ENCODE results near the gene RUNX2.

RUNX2 gene

DNA sequence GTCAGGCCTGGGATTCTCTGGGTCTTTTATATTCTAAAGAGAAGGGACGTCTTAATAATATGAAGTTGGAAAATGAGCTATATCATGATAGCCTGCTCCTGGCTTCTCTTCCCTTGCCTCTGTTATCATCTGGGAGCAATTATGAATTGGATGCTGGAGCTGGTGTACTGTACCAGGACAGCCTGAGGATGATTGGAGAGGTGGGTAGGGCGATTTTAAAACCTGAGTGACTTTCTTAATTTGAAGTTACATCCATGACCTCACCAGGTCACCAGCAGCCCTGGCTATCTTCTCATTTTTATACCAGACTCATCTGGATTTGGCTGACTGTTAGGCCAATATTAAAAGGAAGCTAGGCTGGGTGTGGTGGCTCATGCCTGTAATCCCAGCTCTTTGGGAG, 369.9 kb downstream of the RUNX2 start:
- no peak overlapping the region for H3K4me3 ChIP-seq (IDR thresholded peaks at IDR 0.05; ENCODE audit: insufficient read depth, low read depth, low read length)
- H3K79me2 ChIP-seq (ENCODE audit: insufficient read depth, low read depth), result no peaks in the 10 kb centered on the region
- TF ChIP-seq, protein P1, sequence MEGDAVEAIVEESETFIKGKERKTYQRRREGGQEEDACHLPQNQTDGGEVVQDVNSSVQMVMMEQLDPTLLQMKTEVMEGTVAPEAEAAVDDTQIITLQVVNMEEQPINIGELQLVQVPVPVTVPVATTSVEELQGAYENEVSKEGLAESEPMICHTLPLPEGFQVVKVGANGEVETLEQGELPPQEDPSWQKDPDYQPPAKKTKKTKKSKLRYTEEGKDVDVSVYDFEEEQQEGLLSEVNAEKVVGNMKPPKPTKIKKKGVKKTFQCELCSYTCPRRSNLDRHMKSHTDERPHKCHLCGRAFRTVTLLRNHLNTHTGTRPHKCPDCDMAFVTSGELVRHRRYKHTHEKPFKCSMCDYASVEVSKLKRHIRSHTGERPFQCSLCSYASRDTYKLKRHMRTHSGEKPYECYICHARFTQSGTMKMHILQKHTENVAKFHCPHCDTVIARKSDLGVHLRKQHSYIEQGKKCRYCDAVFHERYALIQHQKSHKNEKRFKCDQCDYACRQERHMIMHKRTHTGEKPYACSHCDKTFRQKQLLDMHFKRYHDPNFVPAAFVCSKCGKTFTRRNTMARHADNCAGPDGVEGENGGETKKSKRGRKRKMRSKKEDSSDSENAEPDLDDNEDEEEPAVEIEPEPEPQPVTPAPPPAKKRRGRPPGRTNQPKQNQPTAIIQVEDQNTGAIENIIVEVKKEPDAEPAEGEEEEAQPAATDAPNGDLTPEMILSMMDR (conservative IDR thresholded peaks at IDR 0.05; ENCODE audit: low read depth, low read length), result no peak
- no peak overlapping the region for H3K27ac ChIP-seq
- no peak overlapping the region for H3K9ac ChIP-seq
- H3K4me1 ChIP-seq (ENCODE audit: low read depth, poor library complexity, severe bottlenecking), result peaks cover 15% of the 10 kb centered on the region
- H2AFZ ChIP-seq (ENCODE audit: low read depth), result no peak overlapping the region
- H3K36me3 ChIP-seq (ENCODE audit: insufficient read depth), result no peaks in the 10 kb centered on the region
- no peak overlapping the region for H3K4me2 ChIP-seq
- no peaks in the 10 kb centered on the region for H3K27me3 ChIP-seq (ENCODE audit: insufficient read depth, low read depth)
- H4K20me1 ChIP-seq (ENCODE audit: insufficient read depth), result no peaks in the 10 kb centered on the region

DNA sequence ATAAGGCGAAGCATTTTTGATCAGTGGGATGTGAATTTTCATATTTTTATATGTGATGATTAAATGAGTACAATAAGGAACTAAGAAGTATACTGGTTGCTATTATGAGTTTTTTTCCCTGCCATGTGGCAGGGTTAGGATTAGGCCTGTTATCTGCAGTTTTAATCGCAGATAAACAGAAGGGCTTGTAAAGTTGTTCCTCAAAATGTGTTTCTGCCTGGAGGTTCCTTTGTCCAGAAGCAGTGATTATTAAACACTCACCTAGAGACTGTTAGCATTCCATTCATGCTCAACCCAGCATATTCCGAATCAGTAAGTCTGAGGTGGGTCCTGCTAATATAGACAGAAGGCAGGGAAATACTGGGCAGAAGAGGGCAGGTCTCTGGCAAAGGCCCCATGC, 371.5 kb downstream of the RUNX2 start:
- Histone ChIP-seq H3K4me3 (IDR thresholded peaks at IDR 0.05; ENCODE audit: insufficient read depth, low read depth, low read length) (no peak overlapping the region), H2AFZ (ENCODE audit: low read depth) (no peak overlapping the region), H3K4me1 (ENCODE audit: low read depth, poor library complexity, severe bottlenecking) (peaks cover 31% of the 10 kb centered on the region), H3K4me2 (no peak overlapping the region), H3K9ac (no peak overlapping the region), H3K27ac (no peak overlapping the region), H4K20me1 (ENCODE audit: insufficient read depth) (no peaks in the 10 kb centered on the region), H3K36me3 (ENCODE audit: insufficient read depth) (no peaks in the 10 kb centered on the region), H3K79me2 (ENCODE audit: insufficient read depth, low read depth) (no peaks in the 10 kb centered on the region), H3K27me3 (ENCODE audit: insufficient read depth, low read depth) (no peaks in the 10 kb centered on the region)
- TF ChIP-seq, protein P1 (conservative IDR thresholded peaks at IDR 0.05; ENCODE audit: low read depth, low read length), result no peak

DNA sequence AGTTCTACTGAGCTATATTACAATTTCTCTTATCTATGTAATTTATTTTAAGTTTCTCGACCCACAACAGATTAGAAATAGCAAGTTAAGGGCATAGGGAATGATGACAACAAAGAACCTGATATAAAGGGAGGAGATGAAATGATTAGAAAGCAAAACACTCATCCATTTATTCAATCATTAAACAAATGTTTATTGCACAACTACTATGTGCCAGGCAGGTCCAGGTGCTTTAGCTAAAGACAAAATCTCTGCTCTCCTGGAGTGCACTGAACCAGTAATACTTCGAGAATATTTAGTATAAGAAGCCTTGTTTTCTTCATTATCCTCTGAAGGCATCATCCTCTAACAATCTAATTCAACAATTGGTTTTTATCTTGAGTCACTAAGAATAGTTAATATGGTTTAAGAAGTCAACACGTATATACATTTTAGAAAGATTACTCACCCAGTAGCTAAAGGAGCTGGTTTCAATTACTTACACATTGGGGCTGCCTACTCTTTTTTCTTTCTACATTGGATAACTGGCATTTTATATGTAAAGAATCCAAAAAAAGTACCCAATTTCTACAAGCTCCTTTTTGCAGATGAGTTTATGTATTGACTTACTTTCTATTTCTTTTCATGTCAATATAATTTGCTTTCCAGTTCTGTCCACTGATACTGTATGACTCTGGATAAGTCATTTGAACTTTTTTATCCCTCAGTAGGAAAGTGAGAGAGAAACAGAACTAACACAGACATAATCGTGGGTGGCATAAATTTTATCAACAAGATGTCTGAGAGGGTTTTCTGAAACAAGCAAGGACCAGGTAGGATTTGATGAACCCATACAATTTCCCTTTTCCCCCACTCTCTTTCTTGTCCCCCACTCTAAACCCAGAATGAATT, 375.0 kb downstream of the RUNX2 start:
- Histone ChIP-seq H3K4me1 (ENCODE audit: low read depth, poor library complexity, severe bottlenecking) (peaks cover 54% of the 10 kb centered on the region), H2AFZ (ENCODE audit: low read depth) (no peak overlapping the region), H3K4me3 (IDR thresholded peaks at IDR 0.05; ENCODE audit: insufficient read depth, low read depth, low read length) (no peak overlapping the region), H3K36me3 (ENCODE audit: insufficient read depth) (no peaks in the 10 kb centered on the region), H3K27me3 (ENCODE audit: insufficient read depth, low read depth) (no peaks in the 10 kb centered on the region), H4K20me1 (ENCODE audit: insufficient read depth) (no peaks in the 10 kb centered on the region), H3K9ac (no peak overlapping the region), H3K27ac (no peak overlapping the region), H3K4me2 (no peak overlapping the region), H3K79me2 (ENCODE audit: insufficient read depth, low read depth) (no peaks in the 10 kb centered on the region)
- TF ChIP-seq, protein P1 (conservative IDR thresholded peaks at IDR 0.05; ENCODE audit: low read depth, low read length), result no peak

DNA sequence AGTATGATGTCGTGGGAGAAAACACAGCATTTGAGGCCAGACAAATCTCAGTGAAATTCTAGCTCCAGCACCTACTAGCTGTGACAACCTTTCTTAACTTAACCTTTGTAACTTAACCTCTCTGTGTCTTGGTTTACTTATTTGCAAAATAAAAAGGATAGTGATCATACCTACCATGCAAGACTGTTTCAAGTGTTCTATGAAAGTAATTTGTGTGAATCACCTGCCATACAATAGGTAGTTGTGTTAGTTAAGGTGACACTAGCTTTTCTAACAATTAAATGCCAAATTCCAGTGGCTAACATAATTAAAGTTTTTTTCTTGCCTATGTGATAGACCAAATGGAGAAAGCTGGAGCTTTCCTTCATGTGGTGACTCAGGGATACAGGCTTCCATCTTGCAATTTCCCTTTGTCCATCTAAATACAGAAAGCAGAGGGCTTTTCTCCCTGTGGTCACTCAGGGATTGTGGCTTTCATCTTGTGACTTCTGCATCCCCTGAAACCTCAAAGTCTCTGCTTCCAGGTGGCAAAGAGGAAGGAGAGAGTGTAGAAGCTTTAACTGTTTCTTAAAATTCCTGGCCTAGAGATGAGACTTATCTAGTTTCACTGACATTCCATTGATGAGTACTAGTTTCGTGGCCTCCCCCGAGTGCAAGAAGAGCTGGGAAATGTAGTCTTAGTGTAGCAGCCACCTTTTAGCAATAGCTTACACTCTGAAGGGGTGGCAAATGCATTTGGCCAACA, 376.1 kb downstream of the RUNX2 start:
- no peak overlapping the region for H3K9ac ChIP-seq
- H3K36me3 ChIP-seq (ENCODE audit: insufficient read depth), result no peaks in the 10 kb centered on the region
- H3K27me3 ChIP-seq (ENCODE audit: insufficient read depth, low read depth), result no peaks in the 10 kb centered on the region
- H3K4me2 ChIP-seq, result peak overlapping the region; percentile 29; the same call in 1 of the 2 replicates
- H3K79me2 ChIP-seq (ENCODE audit: insufficient read depth, low read depth), result no peaks in the 10 kb centered on the region
- TF ChIP-seq, protein P1 (conservative IDR thresholded peaks at IDR 0.05; ENCODE audit: low read depth, low read length), result no peak
- H3K4me1 ChIP-seq (ENCODE audit: low read depth, poor library complexity, severe bottlenecking), result peaks cover 66% of the 10 kb centered on the region
- no peak overlapping the region for H3K4me3 ChIP-seq (IDR thresholded peaks at IDR 0.05; ENCODE audit: insufficient read depth, low read depth, low read length)
- H4K20me1 ChIP-seq (ENCODE audit: insufficient read depth), result no peaks in the 10 kb centered on the region
- no peak overlapping the region for H3K27ac ChIP-seq
- H2AFZ ChIP-seq (ENCODE audit: low read depth), result no peak overlapping the region
